Measurements from ENCODE around the gene SH3PXD2A.

The SH3PXD2A gene

DNA sequence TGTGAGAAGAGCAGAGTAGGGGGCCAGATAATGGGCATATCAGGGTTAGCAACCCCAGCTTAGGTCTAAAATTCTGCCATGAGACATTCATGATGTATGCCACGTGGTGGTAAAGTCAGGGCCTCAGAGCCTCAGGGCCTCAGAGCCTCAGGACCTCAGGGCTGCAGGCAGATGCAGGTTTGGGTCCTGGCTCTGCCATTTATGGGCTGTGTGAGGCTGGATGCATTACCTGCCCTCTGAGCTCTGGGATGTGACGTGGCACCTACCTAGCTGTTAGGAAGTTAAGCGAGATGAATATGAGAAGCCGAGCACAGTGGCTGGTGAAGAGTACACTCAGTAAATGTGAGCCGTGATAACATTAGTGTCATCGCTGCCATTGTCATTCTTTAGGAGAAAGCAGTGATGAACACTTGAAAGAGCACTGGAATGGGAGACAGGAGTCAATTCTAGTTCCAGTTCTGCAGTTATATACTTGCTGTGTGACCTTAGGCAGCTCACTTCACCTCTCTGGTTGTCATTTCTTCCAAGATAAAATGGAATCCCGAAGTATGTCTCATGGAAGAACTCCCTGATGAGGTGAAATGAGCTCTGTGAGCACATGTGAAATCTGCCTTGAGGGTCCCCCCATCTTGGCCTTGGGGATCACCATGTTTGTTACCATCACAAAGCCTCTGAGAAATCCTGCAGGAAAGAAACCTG, 127.2 kb downstream of the SH3PXD2A start:
- DNase-seq (ENCODE audit: low read depth) = no peak
- TF ChIP-seq, protein P1, sequence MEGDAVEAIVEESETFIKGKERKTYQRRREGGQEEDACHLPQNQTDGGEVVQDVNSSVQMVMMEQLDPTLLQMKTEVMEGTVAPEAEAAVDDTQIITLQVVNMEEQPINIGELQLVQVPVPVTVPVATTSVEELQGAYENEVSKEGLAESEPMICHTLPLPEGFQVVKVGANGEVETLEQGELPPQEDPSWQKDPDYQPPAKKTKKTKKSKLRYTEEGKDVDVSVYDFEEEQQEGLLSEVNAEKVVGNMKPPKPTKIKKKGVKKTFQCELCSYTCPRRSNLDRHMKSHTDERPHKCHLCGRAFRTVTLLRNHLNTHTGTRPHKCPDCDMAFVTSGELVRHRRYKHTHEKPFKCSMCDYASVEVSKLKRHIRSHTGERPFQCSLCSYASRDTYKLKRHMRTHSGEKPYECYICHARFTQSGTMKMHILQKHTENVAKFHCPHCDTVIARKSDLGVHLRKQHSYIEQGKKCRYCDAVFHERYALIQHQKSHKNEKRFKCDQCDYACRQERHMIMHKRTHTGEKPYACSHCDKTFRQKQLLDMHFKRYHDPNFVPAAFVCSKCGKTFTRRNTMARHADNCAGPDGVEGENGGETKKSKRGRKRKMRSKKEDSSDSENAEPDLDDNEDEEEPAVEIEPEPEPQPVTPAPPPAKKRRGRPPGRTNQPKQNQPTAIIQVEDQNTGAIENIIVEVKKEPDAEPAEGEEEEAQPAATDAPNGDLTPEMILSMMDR (conservative IDR thresholded peaks at IDR 0.05; ENCODE audit: low read depth, low read length) = no peak
- H3K4me3 ChIP-seq (ENCODE audit: low read length) = no peak overlapping the region

DNA sequence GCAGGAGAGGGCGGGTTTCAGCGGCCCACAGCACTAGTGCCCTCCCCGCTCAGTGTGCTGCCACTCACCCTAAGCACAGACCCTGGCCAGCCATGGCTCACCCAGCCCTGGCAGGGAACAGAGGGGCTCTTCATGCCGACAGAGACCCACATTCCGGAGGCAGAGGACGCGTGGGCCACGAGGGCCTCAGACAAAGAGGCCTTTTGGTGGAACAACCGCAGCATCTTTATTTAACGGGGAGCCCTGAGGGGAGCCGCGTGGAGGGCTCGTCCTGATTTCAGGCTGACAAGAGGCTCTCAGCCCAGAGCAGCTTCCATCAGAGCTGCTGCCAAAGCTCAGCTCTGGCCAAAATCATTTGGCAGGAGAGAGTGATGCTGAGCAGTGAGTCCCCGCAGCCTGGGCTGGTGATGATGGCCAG, 127.8 kb downstream of the SH3PXD2A start:
- DNase-seq (ENCODE audit: low read depth) = no peak
- TF ChIP-seq, protein P1 (conservative IDR thresholded peaks at IDR 0.05; ENCODE audit: low read depth, low read length) = no peak
- H3K4me3 ChIP-seq (ENCODE audit: low read length) = no peak overlapping the region

DNA sequence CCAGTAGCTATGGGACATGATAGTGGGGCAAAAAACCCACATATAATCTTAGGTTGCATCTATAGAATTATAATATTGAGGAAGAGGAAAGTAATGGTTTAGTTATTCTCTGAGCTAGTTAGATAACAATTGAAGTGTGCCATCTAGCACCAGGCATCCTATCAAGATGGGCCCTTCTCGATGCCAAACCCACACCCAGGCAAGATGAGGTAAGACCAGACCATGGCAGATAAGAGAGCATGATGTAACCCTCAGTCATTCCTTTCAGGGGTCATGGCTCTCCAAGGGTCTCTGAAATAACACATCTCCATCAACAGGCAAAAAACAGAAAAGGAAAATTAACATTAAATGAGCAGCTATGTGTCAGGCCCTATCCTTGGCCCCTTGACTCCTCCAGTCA, 128.7 kb downstream of the SH3PXD2A start:
- no peak for DNase-seq (ENCODE audit: low read depth)
- H3K4me3 ChIP-seq (ENCODE audit: low read length) = no peak overlapping the region
- TF ChIP-seq, protein P1 (conservative IDR thresholded peaks at IDR 0.05; ENCODE audit: low read depth, low read length) = no peak

DNA sequence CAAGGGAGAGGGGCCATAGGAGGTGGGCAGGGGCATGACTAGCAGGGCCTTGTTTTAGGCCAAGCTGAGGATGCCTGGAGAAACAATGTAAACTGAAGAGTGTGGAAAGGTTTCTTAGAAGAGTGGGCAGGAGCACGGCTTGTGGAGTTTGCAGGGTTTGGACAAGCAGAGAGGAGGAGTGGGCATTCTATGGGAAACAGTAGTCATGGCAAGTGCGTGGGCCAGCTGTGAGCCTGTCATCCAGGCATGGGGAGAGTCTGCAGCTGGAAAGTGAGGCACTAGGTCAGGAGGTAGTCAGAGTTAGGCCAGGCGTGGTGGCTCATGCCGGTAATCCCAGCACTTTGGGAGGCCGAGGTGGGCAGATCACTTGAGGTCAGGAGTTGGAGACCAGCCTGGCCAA, 130.1 kb downstream of the SH3PXD2A start:
- H3K4me3 ChIP-seq (ENCODE audit: low read length) = no peak overlapping the region
- TF ChIP-seq, protein P1 (conservative IDR thresholded peaks at IDR 0.05; ENCODE audit: low read depth, low read length) = no peak
- DNase-seq (ENCODE audit: low read depth) = no peak

DNA sequence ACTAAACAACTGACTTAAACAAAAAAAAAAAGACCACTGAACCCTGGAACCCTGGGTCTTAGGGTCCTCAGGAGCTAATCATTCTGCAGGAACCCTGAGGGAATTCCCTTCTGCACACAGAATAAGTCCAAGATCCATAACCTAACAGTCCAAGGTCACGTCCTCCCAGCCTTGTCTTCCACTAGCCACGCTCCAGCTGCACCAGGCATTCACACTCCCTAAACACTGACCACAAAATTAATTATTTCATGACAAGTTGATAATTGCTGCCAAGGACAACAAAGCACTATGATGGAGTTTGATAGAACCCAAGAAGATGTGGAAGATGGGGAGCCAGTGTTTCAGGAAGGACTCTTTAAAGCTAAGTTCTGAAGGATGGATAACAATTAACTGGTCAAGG, 130.6 kb downstream of the SH3PXD2A start:
- no peak overlapping the region for H3K4me3 ChIP-seq (ENCODE audit: low read length)
- DNase-seq (ENCODE audit: low read depth) = no peak
- TF ChIP-seq, protein P1 (conservative IDR thresholded peaks at IDR 0.05; ENCODE audit: low read depth, low read length) = no peak

DNA sequence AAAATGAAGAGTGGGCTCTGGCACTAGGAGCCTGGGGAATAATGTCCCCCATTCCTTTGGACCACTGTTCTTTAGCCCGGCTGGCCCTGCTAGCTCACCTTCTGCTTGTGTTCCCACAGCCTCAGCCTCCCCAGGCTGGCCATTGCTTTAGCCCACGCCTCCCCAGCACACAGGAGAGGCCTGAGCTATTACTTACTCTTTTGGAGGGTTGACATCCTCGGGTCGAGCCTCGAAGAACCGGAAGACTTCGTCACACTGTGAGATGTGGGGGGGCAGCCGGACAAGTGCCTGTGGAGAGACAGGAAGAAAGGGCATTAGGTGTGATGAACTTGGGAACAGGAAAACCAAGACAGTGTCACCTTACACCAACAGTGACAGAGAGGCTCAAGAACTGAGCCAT, 131.3 kb downstream of the SH3PXD2A start:
- no peak overlapping the region for H3K4me3 ChIP-seq (ENCODE audit: low read length)
- TF ChIP-seq, protein P1 (conservative IDR thresholded peaks at IDR 0.05; ENCODE audit: low read depth, low read length) = no peak
- DNase-seq (ENCODE audit: low read depth) = no peak

DNA sequence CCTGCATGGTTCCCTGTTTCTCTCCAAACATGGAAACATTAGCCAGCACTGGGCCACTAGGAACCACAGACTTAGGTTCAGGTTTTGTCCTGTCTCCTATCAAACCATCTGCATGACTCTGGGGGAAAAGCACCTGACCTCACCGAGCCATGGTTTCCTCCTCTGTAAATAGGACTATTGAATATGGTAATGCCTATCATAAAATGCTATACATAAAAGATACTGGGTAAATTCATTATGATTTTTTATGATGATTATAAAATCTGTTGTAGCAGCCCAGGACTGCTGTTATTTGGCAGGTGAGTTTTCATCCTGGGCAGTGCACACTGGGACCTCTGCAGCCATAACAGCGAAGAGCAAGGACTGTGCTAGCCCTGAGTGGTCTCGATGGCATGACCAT, 131.8 kb downstream of the SH3PXD2A start:
- DNase-seq (ENCODE audit: low read depth) = no peak
- no peak overlapping the region for H3K4me3 ChIP-seq (ENCODE audit: low read length)
- TF ChIP-seq, protein P1 (conservative IDR thresholded peaks at IDR 0.05; ENCODE audit: low read depth, low read length) = no peak

Data from retinal pigment epithelial cell (primary cell).